Adipocyte (in vitro differentiated cells): ENCODE measurements around the gene RFLNA.
A peak's percentile ranks its signal among the peaks of the same experiment; 100 is the strongest.

ENCODE experiments used
- DNase-seq: peaks from one replicate; pipeline ENCODE4 v3.0.0-alpha.2; 2015; ENCODE audit warnings: low read depth
- H3K27me3 ChIP-seq: replicated peaks from 2 replicates; pipeline ENCODE4 v1.7.0; 2013; ENCODE audit warnings: mild to moderate bottlenecking, low read length, moderate library complexity; ENCODE audit not compliant: control insufficient read depth, insufficient read depth
- H3K36me3 ChIP-seq: 2 replicates; pipeline ENCODE4 v1.7.0; 2013; ENCODE audit warnings: low read length, mild to moderate bottlenecking, moderate library complexity; ENCODE audit not compliant: control insufficient read depth, insufficient read depth, severe bottlenecking
- H3K4me1 ChIP-seq: 2 replicates; pipeline ENCODE4 v1.7.0; 2013; ENCODE audit warnings: mild to moderate bottlenecking, low read length, moderate library complexity; ENCODE audit not compliant: control insufficient read depth, insufficient read depth
- H3K4me3 ChIP-seq: 2 replicates; pipeline ENCODE4 v1.7.0; 2013; ENCODE audit warnings: mild to moderate bottlenecking, low read length, moderate library complexity
- H3K9ac ChIP-seq: 2 replicates; pipeline ENCODE4 v1.7.0; 2013; ENCODE audit warnings: mild to moderate bottlenecking, low read length, moderate library complexity
- H3K9me3 ChIP-seq: 2 replicates; pipeline ENCODE4 v1.7.0; 2013; ENCODE audit warnings: mild to moderate bottlenecking, low read length, moderate library complexity; ENCODE audit not compliant: control insufficient read depth

RFLNA gene, protein sequence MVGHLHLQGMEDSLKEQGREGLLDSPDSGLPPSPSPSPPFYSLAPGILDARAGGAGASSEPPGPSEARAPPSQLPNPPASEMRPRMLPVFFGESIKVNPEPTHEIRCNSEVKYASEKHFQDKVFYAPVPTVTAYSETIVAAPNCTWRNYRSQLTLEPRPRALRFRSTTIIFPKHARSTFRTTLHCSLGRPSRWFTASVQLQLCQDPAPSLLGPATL

DNA sequence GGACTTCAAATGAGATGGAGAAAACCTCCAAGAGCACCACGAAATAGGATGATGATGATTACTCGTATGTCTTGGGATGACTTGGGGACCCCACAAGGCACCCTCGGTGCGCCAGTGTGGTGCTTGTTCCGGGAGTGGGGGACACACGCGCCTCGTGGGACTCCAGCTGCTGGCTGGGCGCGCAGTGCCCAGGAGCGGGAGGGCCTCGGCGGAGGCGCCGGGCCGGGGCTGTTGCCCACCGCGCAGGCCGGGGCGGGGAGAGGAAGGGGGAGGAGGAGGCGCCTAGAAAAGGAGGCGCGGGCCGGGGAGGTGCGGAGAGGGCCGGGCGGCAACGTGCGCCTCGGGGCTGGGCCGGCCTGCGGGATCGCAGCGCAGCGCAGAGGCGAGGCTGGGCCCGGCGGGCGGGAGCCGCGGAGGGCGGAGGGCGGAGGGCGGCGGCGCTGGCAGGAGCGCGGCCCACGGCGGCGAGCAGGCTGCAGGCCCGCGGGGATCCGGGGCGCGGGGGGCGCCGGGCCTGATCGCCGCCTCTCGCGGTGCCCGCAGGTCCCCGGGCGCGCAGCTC, at the start of gene RFLNA:
Gene RFLNA, plus strand, starts transcription at position 314 of the 562 bp plus-strand sequence. CDS start 337 bp downstream, outside the sequence.
- H3K4me1 ChIP-seq, result no peaks in the 10 kb centered on the region
- H3K9me3 ChIP-seq, result no peaks in the 10 kb centered on the region
- DNase-seq, result peak; percentile 51
- H3K9ac ChIP-seq, result no peak within 1 kb of the TSS
- H3K4me3 ChIP-seq, result no peak within 1 kb of the TSS
- H3K36me3 ChIP-seq, result no peaks in the 10 kb centered on the region
- peaks cover 58% of the 10 kb centered on the region for H3K27me3 ChIP-seq

DNA sequence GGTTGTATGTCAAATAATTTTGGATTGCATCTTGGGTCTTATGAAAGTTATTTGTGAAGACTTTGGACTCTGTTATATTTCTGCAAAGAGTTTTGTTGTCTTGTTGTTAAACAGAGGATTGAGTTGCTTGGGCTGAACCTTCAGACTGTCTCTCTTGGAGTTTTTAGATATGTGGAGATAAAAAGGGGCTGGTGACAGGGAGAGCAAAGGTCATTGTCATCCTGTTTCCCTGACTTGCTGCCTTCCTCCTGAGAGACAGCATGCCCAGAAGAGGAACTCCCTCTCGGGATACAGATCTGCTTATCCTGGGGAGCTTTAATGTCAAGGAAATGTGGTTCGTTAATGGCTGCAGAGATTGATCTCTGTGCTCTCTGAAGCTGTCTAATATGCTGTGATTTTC, 47.6 kb upstream of the RFLNA start:
- no peak overlapping the region for H3K4me3 ChIP-seq
- peaks cover 50% of the 10 kb centered on the region for H3K27me3 ChIP-seq
- no peak overlapping the region for H3K9ac ChIP-seq
- no peak for DNase-seq
- peaks cover 10% of the 10 kb centered on the region for H3K4me1 ChIP-seq
- peaks cover 21% of the 10 kb centered on the region for H3K9me3 ChIP-seq
- H3K36me3 ChIP-seq, result no peaks in the 10 kb centered on the region

DNA sequence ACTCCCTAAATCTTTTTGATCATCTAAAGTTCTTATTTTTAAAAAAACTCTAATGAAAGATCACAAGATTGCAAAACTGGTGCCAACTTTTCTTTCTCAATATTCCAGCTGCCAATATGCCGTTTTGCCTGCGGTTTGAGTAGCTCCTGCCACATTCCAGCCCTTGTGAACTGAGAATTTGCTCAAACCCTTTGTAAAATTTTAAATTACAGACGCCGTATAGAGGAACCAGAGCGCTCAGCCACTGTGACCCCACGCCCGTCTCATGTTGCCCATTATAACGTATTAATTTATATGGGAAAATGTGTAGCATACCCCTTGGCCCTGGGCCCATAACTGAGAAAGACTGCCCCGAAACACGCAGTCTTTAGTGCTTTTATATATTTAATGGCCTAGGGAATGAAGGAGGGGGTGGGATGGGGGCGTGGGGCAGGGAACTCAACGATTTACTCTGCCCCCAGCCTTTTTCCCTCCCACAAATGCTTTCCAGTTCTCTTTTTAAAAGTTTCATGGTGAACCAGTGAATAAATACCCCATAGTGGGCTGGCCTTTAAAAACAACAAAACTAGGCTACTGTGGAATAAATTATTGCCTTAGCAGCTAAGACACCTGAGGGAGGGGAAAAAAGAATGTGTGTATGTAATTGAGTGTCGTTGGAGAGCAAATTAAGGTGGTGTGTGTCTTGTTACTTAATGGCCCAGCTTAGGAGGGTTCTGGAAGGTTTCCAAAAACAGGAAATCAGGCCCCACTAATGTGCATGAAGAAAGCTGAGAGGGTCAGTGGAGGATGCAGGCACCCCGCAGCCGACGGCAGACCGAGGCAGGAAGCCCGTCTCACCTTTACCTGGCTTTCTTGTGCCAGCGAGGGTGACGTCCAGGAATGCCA, 45.7 kb upstream of the RFLNA start:
- no peak overlapping the region for H3K9ac ChIP-seq
- H3K27me3 ChIP-seq, result peaks cover 54% of the 10 kb centered on the region
- no peaks in the 10 kb centered on the region for H3K36me3 ChIP-seq
- no peak overlapping the region for H3K4me3 ChIP-seq
- peak; percentile 43 for DNase-seq
- H3K9me3 ChIP-seq, result peaks cover 21% of the 10 kb centered on the region
- peaks cover 10% of the 10 kb centered on the region for H3K4me1 ChIP-seq

DNA sequence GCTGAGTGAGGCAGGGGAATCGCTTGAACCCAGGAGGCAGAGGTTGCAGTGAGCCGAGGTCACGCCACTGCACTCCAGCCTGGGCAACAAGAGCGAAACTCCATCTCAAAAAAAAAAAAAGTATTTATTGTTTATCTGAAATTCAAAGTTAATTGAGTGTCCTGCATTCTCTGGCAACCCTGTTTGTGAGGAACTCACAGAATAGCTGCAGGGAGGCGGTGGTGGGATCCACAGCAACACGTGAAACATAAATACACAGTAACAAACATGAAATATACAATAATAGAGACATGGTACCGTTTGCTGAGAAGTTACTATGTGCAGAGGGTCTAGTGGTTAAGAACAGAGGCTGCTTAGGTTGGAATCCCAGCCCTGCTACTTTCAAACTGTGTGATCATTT, 43.7 kb upstream of the RFLNA start:
- H3K4me1 ChIP-seq, result peaks cover 10% of the 10 kb centered on the region
- no peak overlapping the region for H3K4me3 ChIP-seq
- H3K27me3 ChIP-seq, result peaks cover 65% of the 10 kb centered on the region
- peaks cover 14% of the 10 kb centered on the region for H3K9me3 ChIP-seq
- H3K9ac ChIP-seq, result no peak overlapping the region
- DNase-seq, result no peak
- no peaks in the 10 kb centered on the region for H3K36me3 ChIP-seq

DNA sequence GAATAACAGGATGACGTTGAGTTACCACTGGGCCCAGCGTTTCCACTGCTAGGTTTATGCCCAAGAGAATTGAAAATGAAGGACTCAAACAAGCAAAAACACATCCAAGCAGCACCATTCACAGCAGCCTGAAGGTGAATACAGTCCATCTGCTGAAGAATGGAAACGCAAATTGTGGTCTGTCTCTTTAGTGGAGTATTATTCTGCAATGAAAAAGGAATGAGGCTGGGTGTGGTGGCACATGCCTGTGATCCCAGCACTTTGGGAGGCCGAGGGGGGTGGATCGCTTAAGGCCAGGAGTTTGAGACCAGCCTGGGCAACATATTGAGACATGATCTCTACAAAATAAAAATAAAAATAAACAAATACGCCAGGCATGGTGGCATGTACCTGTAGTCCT, 41.9 kb upstream of the RFLNA start:
- Histone ChIP-seq H3K9ac (no peak overlapping the region), H3K27me3 (peaks cover 73% of the 10 kb centered on the region), H3K4me3 (no peak overlapping the region), H3K36me3 (no peaks in the 10 kb centered on the region), H3K4me1 (peaks cover 10% of the 10 kb centered on the region), H3K9me3 (no peaks in the 10 kb centered on the region)
- no peak for DNase-seq

DNA sequence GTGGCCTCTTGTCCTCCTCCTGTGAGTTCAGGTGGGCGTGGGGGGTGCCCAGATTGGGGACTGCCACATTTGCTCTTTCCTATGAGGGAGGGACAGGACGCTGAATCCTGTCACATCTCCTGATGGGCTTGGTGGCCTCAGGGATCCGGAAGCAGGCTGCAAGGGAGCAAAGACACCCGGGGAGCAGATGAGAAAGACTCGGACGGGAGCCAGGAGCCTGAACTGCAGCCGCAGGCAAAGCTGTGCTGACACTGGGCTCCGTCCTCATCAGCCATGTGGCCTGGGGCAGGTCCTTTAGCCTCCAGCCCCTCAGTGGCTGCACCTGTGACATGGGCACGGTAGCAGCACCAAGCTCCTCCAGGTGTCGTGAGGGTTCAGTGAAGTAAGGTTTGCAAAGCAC, 40.8 kb upstream of the RFLNA start:
- Histone ChIP-seq H3K4me3 (no peak overlapping the region), H3K9me3 (no peaks in the 10 kb centered on the region), H3K9ac (no peak overlapping the region), H3K4me1 (peaks cover 4% of the 10 kb centered on the region), H3K27me3 (peaks cover 81% of the 10 kb centered on the region), H3K36me3 (no peaks in the 10 kb centered on the region)
- DNase-seq, result no peak

DNA sequence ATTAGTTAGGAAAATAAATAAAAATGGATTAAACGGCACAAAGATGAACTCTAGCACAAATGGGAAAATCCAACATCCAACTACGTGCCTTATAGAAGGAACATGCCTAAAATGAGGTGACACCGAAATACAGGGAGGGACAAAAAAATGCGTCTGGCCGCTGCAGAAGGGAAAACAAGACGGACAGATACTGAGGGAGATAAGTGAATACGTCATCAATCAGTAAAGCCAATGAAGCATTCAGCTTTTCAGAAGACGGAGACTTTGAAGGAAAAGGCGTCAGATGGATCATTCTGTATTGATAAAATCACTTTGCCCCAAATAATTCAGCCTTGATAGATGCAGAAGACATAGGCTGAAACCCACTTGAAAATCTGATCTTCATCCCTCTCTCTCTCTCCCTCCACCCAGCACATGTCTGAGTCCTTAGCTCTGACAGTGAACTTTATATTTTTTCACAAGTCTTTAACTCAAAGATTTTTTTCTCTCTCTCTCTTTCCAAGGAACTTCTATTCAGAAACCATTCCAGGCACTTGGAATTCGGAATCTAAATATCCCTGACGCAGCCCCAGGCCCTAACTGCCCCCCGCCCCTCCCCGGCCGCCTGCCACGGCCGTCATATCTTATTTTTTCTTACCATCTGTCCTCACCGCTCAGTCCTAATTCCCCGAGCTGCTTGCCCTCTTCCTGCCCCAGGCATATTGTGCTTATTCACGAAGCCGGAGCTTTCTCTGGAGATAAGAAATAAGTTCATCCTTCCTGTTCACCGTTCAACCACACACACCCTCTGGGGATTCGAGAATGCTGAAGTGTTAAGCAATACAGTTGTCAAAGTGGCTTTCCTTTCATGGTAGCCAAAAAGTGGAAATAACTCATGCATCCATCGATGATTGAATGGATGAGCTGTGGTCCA, 35.5 kb upstream of the RFLNA start:
- H3K9me3 ChIP-seq, result no peaks in the 10 kb centered on the region
- no peak for DNase-seq
- H3K4me1 ChIP-seq, result no peaks in the 10 kb centered on the region
- H3K9ac ChIP-seq, result no peak overlapping the region
- no peak overlapping the region for H3K4me3 ChIP-seq
- H3K27me3 ChIP-seq, result peaks cover 66% of the 10 kb centered on the region
- H3K36me3 ChIP-seq, result no peaks in the 10 kb centered on the region

DNA sequence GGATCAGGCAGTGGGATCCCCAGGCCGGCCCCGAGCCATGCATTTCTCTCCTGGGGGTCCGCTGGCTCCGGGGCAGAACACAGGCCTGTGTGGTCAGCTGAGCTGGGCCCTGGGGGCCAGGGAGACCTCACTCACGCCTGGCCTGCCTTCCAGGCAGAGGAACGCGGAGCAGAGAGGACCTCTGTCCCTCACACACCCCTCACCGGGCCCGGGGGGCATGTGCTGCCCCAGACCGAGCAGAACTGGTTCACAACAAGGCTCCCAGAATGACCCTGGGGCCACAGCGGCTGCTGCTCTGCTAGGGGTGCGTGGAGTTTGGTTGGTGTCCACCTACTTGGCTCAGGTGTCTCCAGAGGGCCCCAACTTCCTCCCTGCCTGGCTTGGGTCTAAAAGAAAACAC, 33.0 kb upstream of the RFLNA start:
- H3K4me3 ChIP-seq, result no peak overlapping the region

DNA sequence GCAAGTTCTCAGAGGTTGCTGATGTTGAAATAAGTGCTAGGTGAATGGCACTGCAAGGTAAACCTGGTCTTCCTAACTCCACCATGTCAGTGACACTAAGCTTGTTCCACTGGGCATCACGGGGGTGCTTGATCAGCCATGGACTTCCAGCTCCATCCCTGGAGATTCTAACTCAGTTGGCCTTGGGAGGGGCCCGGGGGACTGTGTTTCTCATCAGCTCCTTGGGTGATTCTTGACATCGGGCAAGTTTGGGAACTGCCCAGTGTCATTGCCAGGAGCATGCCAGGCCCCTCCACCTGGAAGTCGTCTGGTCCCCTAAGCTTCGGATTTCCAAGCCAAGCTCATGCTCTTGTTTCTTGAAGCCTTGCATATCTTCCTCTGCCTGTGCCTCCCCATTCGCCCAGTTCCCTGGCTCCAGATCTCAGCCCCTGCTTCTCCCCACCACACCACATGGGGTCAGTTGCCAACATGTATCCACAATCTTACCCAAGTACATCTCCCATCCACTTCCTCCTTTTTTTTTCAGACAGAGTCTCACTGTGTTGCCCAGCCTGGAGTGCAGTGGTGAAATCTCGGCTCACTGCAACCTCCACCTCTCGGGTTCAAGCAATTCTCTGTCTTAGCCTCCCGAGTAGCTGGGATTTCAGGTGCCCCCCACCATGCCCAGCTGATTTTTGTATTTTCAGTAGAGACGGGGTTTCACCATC, 30.7 kb upstream of the RFLNA start:
- no peak overlapping the region for H3K4me3 ChIP-seq
- peaks cover 9% of the 10 kb centered on the region for H3K9me3 ChIP-seq
- no peaks in the 10 kb centered on the region for H3K4me1 ChIP-seq
- no peaks in the 10 kb centered on the region for H3K36me3 ChIP-seq
- H3K9ac ChIP-seq, result no peak overlapping the region
- H3K27me3 ChIP-seq, result peaks cover 56% of the 10 kb centered on the region
- DNase-seq, result no peak

More for the DNA sequence above, 33.0 kb upstream of the RFLNA start:
- no peaks in the 10 kb centered on the region for H3K9me3 ChIP-seq
- no peaks in the 10 kb centered on the region for H3K4me1 ChIP-seq
- peaks cover 61% of the 10 kb centered on the region for H3K27me3 ChIP-seq
- no peak overlapping the region for H3K9ac ChIP-seq
- H3K36me3 ChIP-seq, result no peaks in the 10 kb centered on the region
- no peak for DNase-seq

DNA sequence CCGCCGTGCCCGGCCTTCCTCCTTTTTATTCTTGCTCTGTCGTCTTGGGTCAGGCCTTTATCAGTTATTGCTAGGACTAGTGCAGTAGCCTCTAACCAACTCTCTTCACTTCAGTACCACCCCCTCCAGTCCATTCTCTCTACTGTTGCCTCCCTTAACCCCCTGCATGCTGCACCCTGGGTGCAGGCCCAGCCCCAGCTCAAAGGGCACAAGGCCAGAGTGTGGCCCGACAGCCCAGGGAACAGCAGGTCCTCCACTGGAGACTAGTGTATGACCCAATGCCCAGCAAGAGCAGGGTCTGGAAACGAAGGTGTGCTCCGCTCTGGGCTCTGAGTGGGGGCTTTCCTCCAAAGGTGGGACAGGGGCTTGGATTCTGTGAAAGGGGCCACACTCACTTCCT, 30.0 kb upstream of the RFLNA start:
- Histone ChIP-seq H3K9ac (no peak overlapping the region), H3K36me3 (no peaks in the 10 kb centered on the region), H3K4me1 (no peaks in the 10 kb centered on the region), H3K9me3 (peaks cover 11% of the 10 kb centered on the region), H3K27me3 (peaks cover 59% of the 10 kb centered on the region), H3K4me3 (no peak overlapping the region)
- no peak for DNase-seq
